Neural progenitor cell (in vitro differentiated cells): Measurements from ENCODE around the gene FRRS1L. TPM values are rescaled to one million over a fixed set of nuclear protein-coding genes. Genes with fewer than 3 reads are reported as not detected.

Experiments used
- DNase-seq: peaks from one replicate; pipeline ENCODE4 v3.0.0-alpha.2; 2016; ENCODE audit warnings: low spot score
- H2AFZ ChIP-seq: fragments of 200-600 bp; sonication (generic); replicated peaks from 2 replicates; pipeline ENCODE4 v1.6.1; 2016; ENCODE audit warnings: antibody characterized with exemption
- H3F3A ChIP-seq: fragments of 200-600 bp; sonication (generic); 2 replicates; pipeline ENCODE4 v1.6.1; 2016; ENCODE audit warnings: antibody characterized with exemption, low read depth
- H3K27ac ChIP-seq: fragments of 200-600 bp; sonication (generic); 2 replicates; pipeline ENCODE4 v1.5.1; 2016; ENCODE audit warnings: mild to moderate bottlenecking
- H3K27me3 ChIP-seq: fragments of 200-600 bp; sonication (generic); 2 replicates; pipeline ENCODE4 v1.6.1; 2016; ENCODE audit warnings: mild to moderate bottlenecking, moderate library complexity
- H3K36me3 ChIP-seq: fragments of 200-600 bp; sonication (generic); 2 replicates; pipeline ENCODE4 v1.5.1; 2016
- H3K4me1 ChIP-seq: fragments of 200-600 bp; sonication (generic); 2 replicates; pipeline ENCODE4 v1.6.1; 2016; ENCODE audit warnings: mixed run types
- H3K4me2 ChIP-seq: fragments of 200-600 bp; sonication (generic); 2 replicates; pipeline ENCODE4 v1.6.1; 2016
- H3K4me3 ChIP-seq: fragments of 200-600 bp; sonication (generic); 2 replicates; pipeline ENCODE4 v1.5.1; 2016
- H3K79me2 ChIP-seq: fragments of 200-600 bp; sonication (generic); 2 replicates; pipeline ENCODE4 v1.6.1; 2016; ENCODE audit warnings: low read depth
- H3K9ac ChIP-seq: fragments of 200-600 bp; sonication (generic); 2 replicates; pipeline ENCODE4 v1.6.1; 2016
- H3K9me3 ChIP-seq: fragments of 200-600 bp; sonication (generic); 2 replicates; pipeline ENCODE4 v1.5.1; 2016; ENCODE audit warnings: low read depth
- H4K20me1 ChIP-seq: fragments of 200-600 bp; sonication (generic); 2 replicates; pipeline ENCODE4 v1.6.1; 2016; ENCODE audit warnings: low read depth
- H3K27ac Mint-ChIP-seq: 3 replicates; pipeline ENCODE4 v1.8.0; 2021; ENCODE audit warnings: mixed read lengths
- H3K27me3 Mint-ChIP-seq: 2 replicates; pipeline ENCODE4 v1.8.0; 2022; ENCODE audit warnings: low read depth, mild to moderate bottlenecking, inconsistent platforms, moderate library complexity, mixed read lengths; ENCODE audit not compliant: insufficient read depth
- H3K36me3 Mint-ChIP-seq: 3 replicates; pipeline ENCODE4 v1.8.0; 2021; ENCODE audit warnings: mixed read lengths
- H3K4me1 Mint-ChIP-seq: 3 replicates; pipeline ENCODE4 v1.8.0; 2021; ENCODE audit warnings: mixed read lengths
- H3K4me3 Mint-ChIP-seq: 3 replicates; pipeline ENCODE4 v1.8.0; 2021; ENCODE audit warnings: mild to moderate bottlenecking, moderate library complexity, mixed read lengths
- H3K9me3 Mint-ChIP-seq: 3 replicates; pipeline ENCODE4 v1.8.0; 2020; ENCODE audit warnings: mixed read lengths
- CTCF ChIP-seq: fragments of 200-600 bp; sonication (generic); IDR thresholded peaks from 2 replicates; pipeline ENCODE4 v1.5.1; 2017; ENCODE audit warnings: antibody characterized with exemption, mild to moderate bottlenecking
- EZH2 ChIP-seq: fragments of 200-600 bp; sonication (generic); IDR thresholded peaks from 2 replicates; pipeline ENCODE4 v1.6.1; 2017; ENCODE audit warnings: antibody characterized with exemption, mild to moderate bottlenecking, moderate library complexity
- EZH2phosphoT487 ChIP-seq: fragments of 200-600 bp; sonication (generic); IDR thresholded peaks from 2 replicates; pipeline ENCODE4 v1.6.1; 2017; ENCODE audit warnings: antibody characterized with exemption
- total RNA-seq: library from RNA; depleted of rRNA; stranded (reverse); fragments of >200 nt; gene quantifications from 2 replicates; pipeline ENCODE4 v1.2.3, GENCODE V29; 2015; ENCODE audit warnings: low replicate concordance

FRRS1L gene
- total RNA-seq, 1 donor from 2014 or later: 13.3 TPM

- H3K9me3 ChIP-seq: no peaks in the 10 kb centered on the region
- no peak for DNase-seq
- H3K27me3 ChIP-seq: no peaks in the 10 kb centered on the region
- Mint-ChIP-seq H3K36me3 (no peaks in the 10 kb centered on the region), H3K4me3 (no peak overlapping the region), H3K27ac (no peak overlapping the region), H3K9me3 (no peaks in the 10 kb centered on the region), H3K4me1 (peaks cover 9% of the 10 kb centered on the region), H3K27me3 (peaks cover 8% of the 10 kb centered on the region)
- no peak overlapping the region for H3K4me3 ChIP-seq
- no peaks in the 10 kb centered on the region for H3F3A ChIP-seq
- no peak overlapping the region for H2AFZ ChIP-seq
- H3K4me2 ChIP-seq: no peak overlapping the region
- no peaks in the 10 kb centered on the region for H3K4me1 ChIP-seq
- H3K9ac ChIP-seq: no peak overlapping the region
- H3K36me3 ChIP-seq: no peaks in the 10 kb centered on the region
- H3K27ac ChIP-seq: no peak overlapping the region
- H3K79me2 ChIP-seq: no peaks in the 10 kb centered on the region
- no peaks in the 10 kb centered on the region for H4K20me1 ChIP-seq
- no peak for TF ChIP-seq CTCF
- no peak for TF ChIP-seq EZH2phosphoT487
- no peak for TF ChIP-seq EZH2
Observed at GRCh38 chr9:109182550-109182939, 15.5 kb upstream of the FRRS1L start.

- Histone ChIP-seq H3K27me3 (no peaks in the 10 kb centered on the region), H3K4me2 (no peak overlapping the region), H3K27ac (no peak overlapping the region), H3K4me3 (no peak overlapping the region), H3F3A (no peaks in the 10 kb centered on the region), H3K9ac (no peak overlapping the region), H2AFZ (no peak overlapping the region), H3K36me3 (no peaks in the 10 kb centered on the region), H4K20me1 (no peaks in the 10 kb centered on the region), H3K4me1 (no peaks in the 10 kb centered on the region), H3K79me2 (no peaks in the 10 kb centered on the region), H3K9me3 (no peaks in the 10 kb centered on the region)
- Mint-ChIP-seq H3K27me3 (peaks cover 12% of the 10 kb centered on the region), H3K27ac (no peak overlapping the region), H3K4me1 (peaks cover 9% of the 10 kb centered on the region), H3K9me3 (no peaks in the 10 kb centered on the region), H3K36me3 (no peaks in the 10 kb centered on the region), H3K4me3 (no peak overlapping the region)
- no peak for DNase-seq
- no peak for TF ChIP-seq CTCF
- no peak for TF ChIP-seq EZH2
- no peak for TF ChIP-seq EZH2phosphoT487
Observed at GRCh38 chr9:109181284-109181683, 14.2 kb upstream of the FRRS1L start.

- Histone ChIP-seq H3K4me3 (no peak overlapping the region), H3K4me2 (no peak overlapping the region), H3K36me3 (no peaks in the 10 kb centered on the region), H3K27ac (no peak overlapping the region), H3K9me3 (no peaks in the 10 kb centered on the region), H3K79me2 (no peaks in the 10 kb centered on the region), H3K9ac (no peak overlapping the region), H3F3A (no peaks in the 10 kb centered on the region), H4K20me1 (no peaks in the 10 kb centered on the region), H2AFZ (no peak overlapping the region), H3K27me3 (no peaks in the 10 kb centered on the region), H3K4me1 (no peaks in the 10 kb centered on the region)
- Mint-ChIP-seq H3K36me3 (no peaks in the 10 kb centered on the region), H3K27me3 (peaks cover 14% of the 10 kb centered on the region), H3K9me3 (no peaks in the 10 kb centered on the region), H3K4me1 (peaks cover 9% of the 10 kb centered on the region), H3K27ac (no peak overlapping the region), H3K4me3 (no peak overlapping the region)
- TF ChIP-seq EZH2 (no peak), CTCF (no peak), EZH2phosphoT487 (no peak)
- DNase-seq: no peak
Observed at GRCh38 chr9:109179801-109180523, 12.9 kb upstream of the FRRS1L start.
